Measurements from ENCODE around the gene TCERG1.

DNA sequence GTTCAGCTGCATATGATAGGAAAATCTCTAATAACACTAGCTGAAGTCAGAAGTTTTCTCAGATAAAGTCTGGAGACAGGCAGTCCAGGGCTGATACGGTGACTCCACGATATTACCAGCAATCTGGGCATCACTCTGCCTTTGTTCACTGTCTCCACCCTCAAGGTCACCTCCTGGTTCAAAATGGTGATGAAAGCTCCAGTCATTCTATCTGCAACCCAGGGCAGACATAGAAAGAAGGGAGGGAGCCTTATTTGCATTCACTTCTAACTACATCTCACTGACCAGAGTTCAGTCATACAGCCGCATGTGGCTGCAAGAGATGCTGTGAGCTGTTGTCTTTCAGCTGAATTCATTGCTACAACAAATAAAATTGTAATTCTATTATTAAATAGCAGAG, 91.3 kb downstream of the TCERG1 start:
- TF ChIP-seq EZH2 (IDR thresholded peaks at IDR 0.05; ENCODE audit: insufficient read depth, poor library complexity, severe bottlenecking) (no peak), EZH2phosphoT487 (IDR thresholded peaks at IDR 0.05; ENCODE audit: insufficient read depth, low read depth) (no peak)
